ENCODE measurements around the gene FCRL3.

GRCh38 chr1:157671895-157672294 is 28.7 kb downstream of the FCRL3 start:
- TF ChIP-seq EP300 (IDR thresholded peaks at IDR 0.05) = no peak
- TF ChIP-seq, protein P1, sequence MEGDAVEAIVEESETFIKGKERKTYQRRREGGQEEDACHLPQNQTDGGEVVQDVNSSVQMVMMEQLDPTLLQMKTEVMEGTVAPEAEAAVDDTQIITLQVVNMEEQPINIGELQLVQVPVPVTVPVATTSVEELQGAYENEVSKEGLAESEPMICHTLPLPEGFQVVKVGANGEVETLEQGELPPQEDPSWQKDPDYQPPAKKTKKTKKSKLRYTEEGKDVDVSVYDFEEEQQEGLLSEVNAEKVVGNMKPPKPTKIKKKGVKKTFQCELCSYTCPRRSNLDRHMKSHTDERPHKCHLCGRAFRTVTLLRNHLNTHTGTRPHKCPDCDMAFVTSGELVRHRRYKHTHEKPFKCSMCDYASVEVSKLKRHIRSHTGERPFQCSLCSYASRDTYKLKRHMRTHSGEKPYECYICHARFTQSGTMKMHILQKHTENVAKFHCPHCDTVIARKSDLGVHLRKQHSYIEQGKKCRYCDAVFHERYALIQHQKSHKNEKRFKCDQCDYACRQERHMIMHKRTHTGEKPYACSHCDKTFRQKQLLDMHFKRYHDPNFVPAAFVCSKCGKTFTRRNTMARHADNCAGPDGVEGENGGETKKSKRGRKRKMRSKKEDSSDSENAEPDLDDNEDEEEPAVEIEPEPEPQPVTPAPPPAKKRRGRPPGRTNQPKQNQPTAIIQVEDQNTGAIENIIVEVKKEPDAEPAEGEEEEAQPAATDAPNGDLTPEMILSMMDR (IDR thresholded peaks at IDR 0.05) = no peak

Data from gastroesophageal sphincter (tissue), 3 donors.